Ovary (tissue), 3 donors: ENCODE measurements around the gene FAM98B.

Experiments
- POLR2A ChIP-seq: fragments of 450-650 bp; IDR thresholded peaks from one replicate; pipeline ENCODE4 v1.6.1; 2017; ENCODE audit warnings: antibody characterized with exemption, mild to moderate bottlenecking, moderate library complexity
- TF ChIP-seq, protein P1 (sequence below), 3 donors: fragments of 450-650 bp in 2 of 3; fragments of 200-600 bp in 1 of 3; IDR thresholded peaks; one replicate each; pipeline versions ENCODE4 v1.5.1 to v1.8.0; 2016 to 2022; ENCODE audit warnings: antibody characterized with exemption in 3 of 3, mild to moderate bottlenecking in 1 of 3
- donor health status: DM: no; HTN: no; CAD: no.

GRCh38 chr15:38406436-38406835 is 47.5 kb upstream of the FAM98B start:
- TF ChIP-seq, protein P1, sequence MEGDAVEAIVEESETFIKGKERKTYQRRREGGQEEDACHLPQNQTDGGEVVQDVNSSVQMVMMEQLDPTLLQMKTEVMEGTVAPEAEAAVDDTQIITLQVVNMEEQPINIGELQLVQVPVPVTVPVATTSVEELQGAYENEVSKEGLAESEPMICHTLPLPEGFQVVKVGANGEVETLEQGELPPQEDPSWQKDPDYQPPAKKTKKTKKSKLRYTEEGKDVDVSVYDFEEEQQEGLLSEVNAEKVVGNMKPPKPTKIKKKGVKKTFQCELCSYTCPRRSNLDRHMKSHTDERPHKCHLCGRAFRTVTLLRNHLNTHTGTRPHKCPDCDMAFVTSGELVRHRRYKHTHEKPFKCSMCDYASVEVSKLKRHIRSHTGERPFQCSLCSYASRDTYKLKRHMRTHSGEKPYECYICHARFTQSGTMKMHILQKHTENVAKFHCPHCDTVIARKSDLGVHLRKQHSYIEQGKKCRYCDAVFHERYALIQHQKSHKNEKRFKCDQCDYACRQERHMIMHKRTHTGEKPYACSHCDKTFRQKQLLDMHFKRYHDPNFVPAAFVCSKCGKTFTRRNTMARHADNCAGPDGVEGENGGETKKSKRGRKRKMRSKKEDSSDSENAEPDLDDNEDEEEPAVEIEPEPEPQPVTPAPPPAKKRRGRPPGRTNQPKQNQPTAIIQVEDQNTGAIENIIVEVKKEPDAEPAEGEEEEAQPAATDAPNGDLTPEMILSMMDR (IDR thresholded peaks at IDR 0.05), result no peak
- TF ChIP-seq POLR2A, result no peak
